ENCODE results near the gene PZP.

PZP gene

GRCh38 chr12:9123781-9124382 lies 84.3 kb downstream of the PZP start:
- no peak for DNase-seq

- DNase-seq: no peak
Observed at GRCh38 chr12:9122091-9122609, 86.0 kb downstream of the PZP start.

- DNase-seq: no peak
Observed at GRCh38 chr12:9120487-9121184, 87.6 kb downstream of the PZP start.

- DNase-seq: no peak
Observed at GRCh38 chr12:9118158-9118557, 90.0 kb downstream of the PZP start.

GRCh38 chr12:9115731-9116559 lies 92.2 kb downstream of the PZP start, which contains the start of gene A2M:
A2M (minus strand) TSS chr12:9115919; CDS start chr12:9115849, 70 bp downstream.
- DNase-seq: no peak

- DNase-seq: no peak
Observed at GRCh38 chr12:9114946-9115345, 93.2 kb downstream of the PZP start.

GRCh38 chr12:9113987-9114309 lies 94.2 kb downstream of the PZP start:
- no peak for DNase-seq

- no peak for DNase-seq
Observed at GRCh38 chr12:9113296-9113986, 94.8 kb downstream of the PZP start.

GRCh38 chr12:9112076-9112853 lies 95.9 kb downstream of the PZP start:
- DNase-seq: no peak

GRCh38 chr12:9111525-9111924 lies 96.7 kb downstream of the PZP start:
- DNase-seq: no peak

GRCh38 chr12:9109737-9110491 lies 98.3 kb downstream of the PZP start:
- no peak for DNase-seq

GRCh38 chr12:9109213-9109522 lies 99.0 kb downstream of the PZP start:
- DNase-seq: no peak

- DNase-seq: no peak
Observed at GRCh38 chr12:9108504-9109212, 99.5 kb downstream of the PZP start.

GRCh38 chr12:9107542-9107873 lies 100.7 kb downstream of the PZP start:
- no peak for DNase-seq

GRCh38 chr12:9106610-9107541 lies 101.3 kb downstream of the PZP start:
- DNase-seq: no peak

- DNase-seq: no peak
Observed at GRCh38 chr12:9106067-9106466, 102.1 kb downstream of the PZP start.

- no peak for DNase-seq
Observed at GRCh38 chr12:9104767-9105423, 103.3 kb downstream of the PZP start.

- DNase-seq: no peak
Observed at GRCh38 chr12:9104087-9104486, 104.1 kb downstream of the PZP start.

GRCh38 chr12:9103050-9103849 lies 104.9 kb downstream of the PZP start:
- no peak for DNase-seq
